ENCODE data around the gene CHD6.
"Not testable (repeated sequence)": the region's sequence is repeated elsewhere in the genome, so short reads cannot be mapped to it uniquely, and the experiment has no call there.

Gene CHD6

GRCh38 chr20:41537865-41538264 is 80.3 kb downstream of the CHD6 start:
- DNase-seq: no peak

- not testable (repeated sequence) for DNase-seq
Observed at GRCh38 chr20:41535551-41535950, 82.6 kb downstream of the CHD6 start.

GRCh38 chr20:41534842-41535241 is 83.3 kb downstream of the CHD6 start:
- no peak for DNase-seq

GRCh38 chr20:41534170-41534569 is 84.0 kb downstream of the CHD6 start:
- DNase-seq: no peak

- DNase-seq: no peak
Observed at GRCh38 chr20:41533537-41534136, 84.5 kb downstream of the CHD6 start.

- no peak for DNase-seq
Observed at GRCh38 chr20:41532935-41533334, 85.2 kb downstream of the CHD6 start.

- no peak for DNase-seq
Observed at GRCh38 chr20:41531518-41532275, 86.5 kb downstream of the CHD6 start.

GRCh38 chr20:41530923-41531322 is 87.3 kb downstream of the CHD6 start:
- no peak for DNase-seq

- DNase-seq: no peak
Observed at GRCh38 chr20:41526327-41526726, 91.8 kb downstream of the CHD6 start.

- no peak for DNase-seq
Observed at GRCh38 chr20:41524980-41525613, 93.1 kb downstream of the CHD6 start.

- no peak for DNase-seq
Observed at GRCh38 chr20:41523857-41524256, 94.3 kb downstream of the CHD6 start.

GRCh38 chr20:41513829-41514228 is 104.3 kb downstream of the CHD6 start:
- no peak for DNase-seq

GRCh38 chr20:41512624-41513023 is 105.6 kb downstream of the CHD6 start:
- DNase-seq: no peak

- no peak for DNase-seq
Observed at GRCh38 chr20:41510847-41511450, 107.2 kb downstream of the CHD6 start.

GRCh38 chr20:41510224-41510623 is 108.0 kb downstream of the CHD6 start:
- no peak for DNase-seq

GRCh38 chr20:41509316-41510200 is 108.6 kb downstream of the CHD6 start:
- DNase-seq: no peak

GRCh38 chr20:41508335-41508734 is 109.8 kb downstream of the CHD6 start:
- DNase-seq: no peak

GRCh38 chr20:41507851-41508250 is 110.3 kb downstream of the CHD6 start:
- no peak for DNase-seq

- no peak for DNase-seq
Observed at GRCh38 chr20:41507436-41507835, 110.7 kb downstream of the CHD6 start.

GRCh38 chr20:41506192-41506915 is 111.8 kb downstream of the CHD6 start:
- DNase-seq: no peak

GRCh38 chr20:41505184-41505583 is 113.0 kb downstream of the CHD6 start:
- no peak for DNase-seq

- no peak for DNase-seq
Observed at GRCh38 chr20:41501376-41501775, 116.8 kb downstream of the CHD6 start.

Data from activated CD4-positive, alpha-beta T cell treated with anti-CD3 and anti-CD28 coated beads, Interleukin-2, amount 50 U/mL, for 48 hours (primary cell).